MCF 10A (cell line): ENCODE data around the gene AGAP1. TPM values are rescaled to one million over a fixed set of nuclear protein-coding genes. Genes with fewer than 3 reads are reported as not detected.

Experiments
- BruUV-seq: library from RNA; stranded (reverse); fragments of 400-500 nt; replicated peaks from 2 replicates; lab custom pipeline; 2021; lab: Mats Ljungman, UMichigan
- CTCF ChIA-PET: fragments of 300-600 bp; sonication (Branson Sonifier 250); formaldehyde crosslinking; extraction: SDS; loops from one replicate; lab custom pipeline; 2021; ENCODE audit warnings: antibody characterized with exemption, inconsistent platforms; lab: Yijun Ruan, JAX
- POLR2A ChIA-PET: fragments of 300-600, 350-650 bp; sonication (Branson Sonifier 250); formaldehyde crosslinking; extraction: SDS; loops from one replicate; lab custom pipeline; 2020; ENCODE audit warnings: antibody characterized with exemption, inconsistent platforms; lab: Yijun Ruan, JAX
- DNase-seq: peaks from one replicate; pipeline ENCODE4 v3.0.0-alpha.2; 2018; ENCODE audit not compliant: unreplicated experiment
- H3K27ac Mint-ChIP-seq: one replicate; pipeline ENCODE4 v1.8.0; 2022; ENCODE audit warnings: mild to moderate bottlenecking, low read depth, mixed read lengths; ENCODE audit not compliant: unreplicated experiment
- H3K27me3 Mint-ChIP-seq: one replicate; pipeline ENCODE4 v1.8.0; 2022; ENCODE audit warnings: mixed read lengths; ENCODE audit not compliant: insufficient read depth, unreplicated experiment
- H3K36me3 Mint-ChIP-seq: one replicate; pipeline ENCODE4 v1.8.0; 2022; ENCODE audit warnings: mild to moderate bottlenecking, moderate library complexity, mixed read lengths; ENCODE audit not compliant: insufficient read depth, unreplicated experiment
- H3K4me1 Mint-ChIP-seq: one replicate; pipeline ENCODE4 v1.8.0; 2022; ENCODE audit warnings: mixed read lengths; ENCODE audit not compliant: insufficient read depth, unreplicated experiment
- H3K4me3 Mint-ChIP-seq: one replicate; pipeline ENCODE4 v1.8.0; 2022; ENCODE audit warnings: mild to moderate bottlenecking, moderate library complexity, mixed read lengths; ENCODE audit not compliant: unreplicated experiment
- H3K9me3 Mint-ChIP-seq: one replicate; pipeline ENCODE4 v1.8.0; 2022; ENCODE audit warnings: mixed read lengths; ENCODE audit not compliant: unreplicated experiment
- intact Hi-C: fragments of 100-400 bp; cut with micrococcal nuclease; formaldehyde crosslinking; loops from 2 replicates; pipeline ENCODE4 v1.14.1; 2022
- total RNA-seq: library from RNA; stranded (reverse); gene quantifications from 2 replicates; pipeline ENCODE4 v1.2.3, GENCODE V29; 2022
- TF ChIP-seq, protein P1 (sequence below): fragments of 200-600 bp; IDR thresholded peaks from one replicate; pipeline ENCODE4 v1.8.0; 2022; ENCODE audit warnings: antibody characterized with exemption, mild to moderate bottlenecking; ENCODE audit not compliant: unreplicated experiment

AGAP1 gene
- total RNA-seq, 1 experiment from 2014 or later, result 41.3 TPM

DNA sequence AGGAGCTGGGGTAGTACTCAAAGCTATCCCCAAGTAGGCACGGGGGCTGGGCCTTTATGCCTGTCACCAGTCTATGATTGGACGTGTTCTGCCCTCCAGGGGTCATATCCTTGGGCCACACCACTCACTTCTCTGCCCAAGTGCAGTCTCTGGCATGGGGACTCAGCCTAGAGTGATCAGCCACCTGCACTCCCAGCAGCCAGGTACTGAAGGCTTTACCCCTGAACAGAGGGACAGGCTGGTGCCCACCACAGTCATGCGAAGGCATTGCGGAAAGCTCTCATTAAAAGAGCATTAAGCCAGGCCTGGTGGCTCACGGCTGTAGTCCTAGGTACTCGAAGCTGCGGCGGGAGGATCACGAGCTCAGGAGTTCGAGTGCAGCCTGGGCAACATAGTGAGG lies 199.4 kb downstream of the AGAP1 start:
- no peaks in the 10 kb centered on the region for H3K9me3 Mint-ChIP-seq
- ChIA-PET CTCF (interaction anchor here (0.8 to 1.1 kb wide), 2 partner anchors 9 to 13 kb away, joined by 3 read pairs; no protein-coding TSS in a partner anchor), POLR2A (interaction anchor here (0.8 to 1.0 kb wide), 2 partner anchors 10 to 16 kb away, joined by 3 read pairs; no protein-coding TSS in a partner anchor)
- H3K27ac Mint-ChIP-seq, result no peak overlapping the region
- no peak overlapping the region for H3K4me3 Mint-ChIP-seq
- no peaks in the 10 kb centered on the region for H3K4me1 Mint-ChIP-seq
- TF ChIP-seq, protein P1, sequence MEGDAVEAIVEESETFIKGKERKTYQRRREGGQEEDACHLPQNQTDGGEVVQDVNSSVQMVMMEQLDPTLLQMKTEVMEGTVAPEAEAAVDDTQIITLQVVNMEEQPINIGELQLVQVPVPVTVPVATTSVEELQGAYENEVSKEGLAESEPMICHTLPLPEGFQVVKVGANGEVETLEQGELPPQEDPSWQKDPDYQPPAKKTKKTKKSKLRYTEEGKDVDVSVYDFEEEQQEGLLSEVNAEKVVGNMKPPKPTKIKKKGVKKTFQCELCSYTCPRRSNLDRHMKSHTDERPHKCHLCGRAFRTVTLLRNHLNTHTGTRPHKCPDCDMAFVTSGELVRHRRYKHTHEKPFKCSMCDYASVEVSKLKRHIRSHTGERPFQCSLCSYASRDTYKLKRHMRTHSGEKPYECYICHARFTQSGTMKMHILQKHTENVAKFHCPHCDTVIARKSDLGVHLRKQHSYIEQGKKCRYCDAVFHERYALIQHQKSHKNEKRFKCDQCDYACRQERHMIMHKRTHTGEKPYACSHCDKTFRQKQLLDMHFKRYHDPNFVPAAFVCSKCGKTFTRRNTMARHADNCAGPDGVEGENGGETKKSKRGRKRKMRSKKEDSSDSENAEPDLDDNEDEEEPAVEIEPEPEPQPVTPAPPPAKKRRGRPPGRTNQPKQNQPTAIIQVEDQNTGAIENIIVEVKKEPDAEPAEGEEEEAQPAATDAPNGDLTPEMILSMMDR, result no peak
- no peak for DNase-seq
- H3K27me3 Mint-ChIP-seq, result no peaks in the 10 kb centered on the region
- H3K36me3 Mint-ChIP-seq, result no peaks in the 10 kb centered on the region
- intact Hi-C loops, result no loop called here
- no TSS peak for BruUV-seq

DNA sequence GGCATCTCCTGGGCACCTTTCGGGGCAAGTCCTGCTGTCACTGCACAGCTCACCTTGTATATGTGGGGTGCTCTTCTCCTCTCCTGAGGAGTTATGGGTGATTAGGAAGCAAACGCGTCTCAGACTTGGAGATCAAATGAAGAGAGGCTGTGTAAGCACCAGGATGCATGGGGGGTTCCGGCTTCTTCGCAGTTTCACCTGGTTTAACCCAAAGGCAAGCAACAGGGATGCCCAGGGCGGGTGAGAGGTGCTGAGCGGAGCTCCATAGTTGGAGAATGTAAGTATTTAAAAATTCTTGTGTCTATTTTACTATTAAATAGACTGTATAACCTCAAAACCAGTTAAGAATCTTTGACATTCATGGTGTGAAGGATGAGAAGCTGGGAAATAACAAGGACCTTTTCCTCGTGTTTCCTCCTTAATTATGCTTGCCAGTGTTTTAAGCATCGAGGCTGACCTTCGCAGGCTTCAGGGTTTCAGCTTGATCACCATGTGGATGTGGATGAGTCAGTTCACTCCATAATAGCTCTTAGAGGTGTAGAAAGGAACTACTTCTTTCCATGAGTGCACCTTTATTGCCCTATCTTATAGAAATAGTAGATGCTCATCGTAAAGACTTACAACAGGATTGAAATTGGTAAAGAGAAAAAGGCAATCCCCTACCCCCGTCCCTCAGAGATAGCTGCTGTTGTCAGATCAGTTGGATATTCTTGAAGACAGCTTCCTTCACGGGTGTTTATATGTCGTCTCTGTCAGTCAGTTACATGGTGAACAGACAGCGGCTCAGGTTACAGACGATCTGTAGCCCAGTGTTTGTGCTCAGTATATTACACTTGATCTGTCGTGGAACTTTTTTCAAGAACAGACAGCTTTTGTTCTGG lies 201.1 kb downstream of the AGAP1 start:
- Mint-ChIP-seq H3K27me3 (no peaks in the 10 kb centered on the region), H3K36me3 (no peaks in the 10 kb centered on the region), H3K27ac (no peak overlapping the region), H3K4me3 (no peak overlapping the region), H3K4me1 (peaks cover 7% of the 10 kb centered on the region), H3K9me3 (no peaks in the 10 kb centered on the region)
- intact Hi-C loops, result no loop called here
- TF ChIP-seq, protein P1, result no peak
- CTCF ChIA-PET, result interaction anchor here (0.5 to 1.8 kb wide), 5 partner anchors 50 to 158 kb away, joined by 3 to 6 read pairs (median 4); no protein-coding TSS in a partner anchor
- DNase-seq, result no peak
- BruUV-seq, result no TSS peak
- POLR2A ChIA-PET, result interaction anchor here (0.7 to 1.1 kb wide), 2 partner anchors 16 to 51 kb away, joined by 3 read pairs; no protein-coding TSS in a partner anchor

DNA sequence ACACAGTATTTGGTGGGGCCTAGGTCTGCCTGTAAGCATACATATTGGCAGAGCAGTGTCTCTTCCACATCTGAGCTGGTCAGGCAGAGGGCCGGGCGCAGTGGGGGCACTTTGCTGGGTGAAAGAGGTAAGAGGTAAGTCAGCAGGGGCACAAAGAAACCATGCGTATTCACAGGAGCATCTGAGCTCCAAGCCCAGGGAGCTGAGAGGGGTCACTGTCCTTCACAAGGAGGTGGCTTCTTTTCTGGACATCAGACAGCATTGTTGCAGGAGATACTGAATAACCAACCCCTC lies 201.7 kb downstream of the AGAP1 start:
- TF ChIP-seq, protein P1, result no peak
- no peak for DNase-seq
- H3K9me3 Mint-ChIP-seq, result no peaks in the 10 kb centered on the region
- no TSS peak for BruUV-seq
- ChIA-PET CTCF (interaction anchor here (1.8 kb wide), 1 partner anchor 51 kb away, joined by 6 read pairs; no protein-coding TSS in a partner anchor), POLR2A (interaction anchor here (0.6 to 0.7 kb wide), 2 partner anchors 9 to 51 kb away, joined by 3 read pairs; no protein-coding TSS in a partner anchor)
- H3K27ac Mint-ChIP-seq, result no peak overlapping the region
- H3K4me1 Mint-ChIP-seq, result peaks cover 9% of the 10 kb centered on the region
- intact Hi-C loops, result no loop called here
- H3K27me3 Mint-ChIP-seq, result no peaks in the 10 kb centered on the region
- no peaks in the 10 kb centered on the region for H3K36me3 Mint-ChIP-seq
- H3K4me3 Mint-ChIP-seq, result no peak overlapping the region

DNA sequence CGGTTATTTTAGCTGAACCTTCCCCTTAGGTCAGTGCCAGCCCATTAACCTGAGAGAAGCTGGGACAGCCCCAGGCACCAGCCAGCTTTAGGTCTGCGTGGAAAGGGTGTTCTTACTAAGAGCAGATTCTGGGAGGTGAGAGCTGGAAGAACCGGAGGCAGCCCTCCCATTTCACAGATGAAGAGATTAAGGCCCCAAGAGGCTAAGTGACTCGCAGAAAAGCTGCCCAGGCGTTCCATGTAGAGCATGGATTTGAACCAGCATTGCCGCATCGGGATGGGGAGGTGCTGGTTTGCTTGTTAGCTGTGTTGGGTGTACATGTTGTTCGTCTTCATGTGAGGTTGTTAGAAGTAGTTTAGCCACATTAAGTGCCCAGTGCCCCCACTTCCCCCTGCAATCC lies 203.2 kb downstream of the AGAP1 start:
- peaks cover 9% of the 10 kb centered on the region for H3K4me1 Mint-ChIP-seq
- no peak overlapping the region for H3K27ac Mint-ChIP-seq
- H3K27me3 Mint-ChIP-seq, result no peaks in the 10 kb centered on the region
- POLR2A ChIA-PET, result no interaction called here
- BruUV-seq, result no TSS peak
- TF ChIP-seq, protein P1, result no peak
- no peaks in the 10 kb centered on the region for H3K9me3 Mint-ChIP-seq
- CTCF ChIA-PET, result interaction anchor here (0.9 kb wide), 1 partner anchor 30 kb away, joined by 3 read pairs; no protein-coding TSS in a partner anchor
- H3K36me3 Mint-ChIP-seq, result no peaks in the 10 kb centered on the region
- no peak overlapping the region for H3K4me3 Mint-ChIP-seq
- intact Hi-C loops, result no loop called here
- no peak for DNase-seq
